ENCODE measurements around the gene UBL3.

The UBL3 gene

GRCh38 chr13:29749401-29750182 is 100.8 kb downstream of the UBL3 start:
- no peak for DNase-seq (ENCODE audit: low read depth, low spot score)
- peaks cover under 1% of the 10 kb centered on the region; the same call in 1 of the 2 replicates for H3K4me1 ChIP-seq (ENCODE audit: control insufficient read depth, insufficient read depth, low read length)
- no CpG with 5 or more reads among the region's 6 CpGs for WGBS (ENCODE audit: insufficient coverage, insufficient read length)
- H3K27ac ChIP-seq (ENCODE audit: low read length), result no peak overlapping the region
- H3K4me3 ChIP-seq (ENCODE audit: low read length), result no peak overlapping the region
- no peaks in the 10 kb centered on the region for H3K27me3 ChIP-seq (ENCODE audit: control insufficient read depth, insufficient read depth, low read length)
- H3K9me3 ChIP-seq (ENCODE audit: control insufficient read depth, insufficient read depth, low read length), result no peaks in the 10 kb centered on the region
- H3K36me3 ChIP-seq (ENCODE audit: control insufficient read depth, insufficient read depth, low read length), result no peaks in the 10 kb centered on the region

GRCh38 chr13:29748097-29748496 is 102.3 kb downstream of the UBL3 start:
- no CpG with 5 or more reads among the region's 3 CpGs for WGBS (ENCODE audit: insufficient coverage, insufficient read length)
- Histone ChIP-seq H3K9me3 (ENCODE audit: control insufficient read depth, insufficient read depth, low read length) (no peaks in the 10 kb centered on the region), H3K27me3 (ENCODE audit: control insufficient read depth, insufficient read depth, low read length) (no peaks in the 10 kb centered on the region), H3K4me1 (ENCODE audit: control insufficient read depth, insufficient read depth, low read length) (no peaks in the 10 kb centered on the region), H3K36me3 (ENCODE audit: control insufficient read depth, insufficient read depth, low read length) (no peaks in the 10 kb centered on the region), H3K27ac (ENCODE audit: low read length) (no peak overlapping the region), H3K4me3 (ENCODE audit: low read length) (no peak overlapping the region)
- DNase-seq (ENCODE audit: low read depth, low spot score), result no peak

- no peak for DNase-seq (ENCODE audit: low read depth, low spot score)
- H3K9me3 ChIP-seq (ENCODE audit: control insufficient read depth, insufficient read depth, low read length), result no peaks in the 10 kb centered on the region
- no peak overlapping the region for H3K4me3 ChIP-seq (ENCODE audit: low read length)
- H3K27me3 ChIP-seq (ENCODE audit: control insufficient read depth, insufficient read depth, low read length), result no peaks in the 10 kb centered on the region
- H3K4me1 ChIP-seq (ENCODE audit: control insufficient read depth, insufficient read depth, low read length), result no peaks in the 10 kb centered on the region
- WGBS (ENCODE audit: insufficient coverage, insufficient read length), result no CpG with 5 or more reads among the region's 6 CpGs
- no peaks in the 10 kb centered on the region for H3K36me3 ChIP-seq (ENCODE audit: control insufficient read depth, insufficient read depth, low read length)
- no peak overlapping the region for H3K27ac ChIP-seq (ENCODE audit: low read length)
Observed at GRCh38 chr13:29746148-29746677, 104.2 kb downstream of the UBL3 start.

- no peaks in the 10 kb centered on the region for H3K36me3 ChIP-seq (ENCODE audit: control insufficient read depth, insufficient read depth, low read length)
- no peak overlapping the region for H3K27ac ChIP-seq (ENCODE audit: low read length)
- no peaks in the 10 kb centered on the region for H3K27me3 ChIP-seq (ENCODE audit: control insufficient read depth, insufficient read depth, low read length)
- H3K4me3 ChIP-seq (ENCODE audit: low read length), result no peak overlapping the region
- H3K4me1 ChIP-seq (ENCODE audit: control insufficient read depth, insufficient read depth, low read length), result no peaks in the 10 kb centered on the region
- no peak for DNase-seq (ENCODE audit: low read depth, low spot score)
- no CpG with 5 or more reads among the region's 6 CpGs for WGBS (ENCODE audit: insufficient coverage, insufficient read length)
- no peaks in the 10 kb centered on the region for H3K9me3 ChIP-seq (ENCODE audit: control insufficient read depth, insufficient read depth, low read length)
Observed at GRCh38 chr13:29745704-29746103, 104.7 kb downstream of the UBL3 start.

GRCh38 chr13:29743201-29743786 is 107.1 kb downstream of the UBL3 start:
- no peaks in the 10 kb centered on the region for H3K9me3 ChIP-seq (ENCODE audit: control insufficient read depth, insufficient read depth, low read length)
- H3K27me3 ChIP-seq (ENCODE audit: control insufficient read depth, insufficient read depth, low read length), result no peaks in the 10 kb centered on the region
- no peak overlapping the region for H3K4me3 ChIP-seq (ENCODE audit: low read length)
- DNase-seq (ENCODE audit: low read depth, low spot score), result no peak
- no CpG with 5 or more reads among the region's 16 CpGs for WGBS (ENCODE audit: insufficient coverage, insufficient read length)
- H3K36me3 ChIP-seq (ENCODE audit: control insufficient read depth, insufficient read depth, low read length), result no peaks in the 10 kb centered on the region
- no peak overlapping the region for H3K27ac ChIP-seq (ENCODE audit: low read length)
- H3K4me1 ChIP-seq (ENCODE audit: control insufficient read depth, insufficient read depth, low read length), result no peaks in the 10 kb centered on the region

- H3K27ac ChIP-seq (ENCODE audit: low read length), result no peak overlapping the region
- H3K4me1 ChIP-seq (ENCODE audit: control insufficient read depth, insufficient read depth, low read length), result no peaks in the 10 kb centered on the region
- H3K4me3 ChIP-seq (ENCODE audit: low read length), result no peak overlapping the region
- no peak for DNase-seq (ENCODE audit: low read depth, low spot score)
- no peaks in the 10 kb centered on the region for H3K36me3 ChIP-seq (ENCODE audit: control insufficient read depth, insufficient read depth, low read length)
- H3K27me3 ChIP-seq (ENCODE audit: control insufficient read depth, insufficient read depth, low read length), result no peaks in the 10 kb centered on the region
- no peaks in the 10 kb centered on the region for H3K9me3 ChIP-seq (ENCODE audit: control insufficient read depth, insufficient read depth, low read length)
- no CpG with 5 or more reads among the region's 3 CpGs for WGBS (ENCODE audit: insufficient coverage, insufficient read length)
Observed at GRCh38 chr13:29740961-29741360, 109.5 kb downstream of the UBL3 start.

- H3K27me3 ChIP-seq (ENCODE audit: control insufficient read depth, insufficient read depth, low read length), result no peaks in the 10 kb centered on the region
- no peaks in the 10 kb centered on the region for H3K36me3 ChIP-seq (ENCODE audit: control insufficient read depth, insufficient read depth, low read length)
- no peak overlapping the region for H3K4me3 ChIP-seq (ENCODE audit: low read length)
- H3K27ac ChIP-seq (ENCODE audit: low read length), result no peak overlapping the region
- no peak for DNase-seq (ENCODE audit: low read depth, low spot score)
- WGBS (ENCODE audit: insufficient coverage, insufficient read length), result no CpG with 5 or more reads among the region's 5 CpGs
- H3K4me1 ChIP-seq (ENCODE audit: control insufficient read depth, insufficient read depth, low read length), result no peaks in the 10 kb centered on the region
- H3K9me3 ChIP-seq (ENCODE audit: control insufficient read depth, insufficient read depth, low read length), result no peaks in the 10 kb centered on the region
Observed at GRCh38 chr13:29737061-29737460, 113.4 kb downstream of the UBL3 start.

GRCh38 chr13:29733147-29733611 is 117.2 kb downstream of the UBL3 start:
- H3K27me3 ChIP-seq (ENCODE audit: control insufficient read depth, insufficient read depth, low read length), result no peaks in the 10 kb centered on the region
- no peaks in the 10 kb centered on the region for H3K4me1 ChIP-seq (ENCODE audit: control insufficient read depth, insufficient read depth, low read length)
- H3K36me3 ChIP-seq (ENCODE audit: control insufficient read depth, insufficient read depth, low read length), result no peaks in the 10 kb centered on the region
- no peak overlapping the region for H3K4me3 ChIP-seq (ENCODE audit: low read length)
- DNase-seq (ENCODE audit: low read depth, low spot score), result no peak
- no peaks in the 10 kb centered on the region for H3K9me3 ChIP-seq (ENCODE audit: control insufficient read depth, insufficient read depth, low read length)
- WGBS (ENCODE audit: insufficient coverage, insufficient read length), result no CpG with 5 or more reads among the region's 5 CpGs
- no peak overlapping the region for H3K27ac ChIP-seq (ENCODE audit: low read length)

GRCh38 chr13:29730253-29730652 is 120.2 kb downstream of the UBL3 start:
- no peaks in the 10 kb centered on the region for H3K9me3 ChIP-seq (ENCODE audit: control insufficient read depth, insufficient read depth, low read length)
- H3K4me3 ChIP-seq (ENCODE audit: low read length), result no peak overlapping the region
- H3K27ac ChIP-seq (ENCODE audit: low read length), result no peak overlapping the region
- H3K27me3 ChIP-seq (ENCODE audit: control insufficient read depth, insufficient read depth, low read length), result no peaks in the 10 kb centered on the region
- no peaks in the 10 kb centered on the region for H3K4me1 ChIP-seq (ENCODE audit: control insufficient read depth, insufficient read depth, low read length)
- no peak for DNase-seq (ENCODE audit: low read depth, low spot score)
- WGBS (ENCODE audit: insufficient coverage, insufficient read length), result no CpG with 5 or more reads among the region's 3 CpGs
- H3K36me3 ChIP-seq (ENCODE audit: control insufficient read depth, insufficient read depth, low read length), result no peaks in the 10 kb centered on the region

- no peak for DNase-seq (ENCODE audit: low read depth, low spot score)
- Histone ChIP-seq H3K27ac (ENCODE audit: low read length) (no peak overlapping the region), H3K9me3 (ENCODE audit: control insufficient read depth, insufficient read depth, low read length) (no peaks in the 10 kb centered on the region), H3K36me3 (ENCODE audit: control insufficient read depth, insufficient read depth, low read length) (no peaks in the 10 kb centered on the region), H3K4me1 (ENCODE audit: control insufficient read depth, insufficient read depth, low read length) (peaks cover 2% of the 10 kb centered on the region; the same call in 1 of the 2 replicates), H3K4me3 (ENCODE audit: low read length) (no peak overlapping the region), H3K27me3 (ENCODE audit: control insufficient read depth, insufficient read depth, low read length) (no peaks in the 10 kb centered on the region)
- WGBS (ENCODE audit: insufficient coverage, insufficient read length), result no CpG with 5 or more reads among the region's 6 CpGs
Observed at GRCh38 chr13:29722415-29722814, 128.0 kb downstream of the UBL3 start.

All from iPS DF 6.9 (cell line).